ENCODE results near the gene TMC2.

- TF ChIP-seq, protein P1, sequence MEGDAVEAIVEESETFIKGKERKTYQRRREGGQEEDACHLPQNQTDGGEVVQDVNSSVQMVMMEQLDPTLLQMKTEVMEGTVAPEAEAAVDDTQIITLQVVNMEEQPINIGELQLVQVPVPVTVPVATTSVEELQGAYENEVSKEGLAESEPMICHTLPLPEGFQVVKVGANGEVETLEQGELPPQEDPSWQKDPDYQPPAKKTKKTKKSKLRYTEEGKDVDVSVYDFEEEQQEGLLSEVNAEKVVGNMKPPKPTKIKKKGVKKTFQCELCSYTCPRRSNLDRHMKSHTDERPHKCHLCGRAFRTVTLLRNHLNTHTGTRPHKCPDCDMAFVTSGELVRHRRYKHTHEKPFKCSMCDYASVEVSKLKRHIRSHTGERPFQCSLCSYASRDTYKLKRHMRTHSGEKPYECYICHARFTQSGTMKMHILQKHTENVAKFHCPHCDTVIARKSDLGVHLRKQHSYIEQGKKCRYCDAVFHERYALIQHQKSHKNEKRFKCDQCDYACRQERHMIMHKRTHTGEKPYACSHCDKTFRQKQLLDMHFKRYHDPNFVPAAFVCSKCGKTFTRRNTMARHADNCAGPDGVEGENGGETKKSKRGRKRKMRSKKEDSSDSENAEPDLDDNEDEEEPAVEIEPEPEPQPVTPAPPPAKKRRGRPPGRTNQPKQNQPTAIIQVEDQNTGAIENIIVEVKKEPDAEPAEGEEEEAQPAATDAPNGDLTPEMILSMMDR (IDR thresholded peaks at IDR 0.05; ENCODE audit: insufficient read depth, low read length), result no peak
- no peak for TF ChIP-seq GABPA (IDR thresholded peaks at IDR 0.05; ENCODE audit: low read depth)
Measured at GRCh38 chr20:2653556-2654383, 117.4 kb downstream of the TMC2 start.

All from HL-60 (cell line).